ENCODE data around the gene TMEM141. TPM values are rescaled to one million over a fixed set of nuclear protein-coding genes. Genes with fewer than 3 reads are reported as not detected.

TMEM141 gene
- total and polyA plus RNA-seq, 8 donors: 29.2 to 104 (median 39.5) TPM

- no peak for FAIRE-seq
- no peaks in the 10 kb centered on the region for H3K27me3 ChIP-seq
These were observed 46.4 kb upstream of the TMEM141 start for GRCh38 chr9:136744773-136745172.

GRCh38 chr9:136745389-136746154 is 45.6 kb upstream of the TMEM141 start:
- WGBS, 2 donors: 89% methylated on average over 23 of the region's 23 CpGs
- H3K27ac ChIP-seq: no peak overlapping the region
- no peak overlapping the region for H3K4me3 ChIP-seq
- peaks cover 12 to 24% (median 17%) of the 10 kb centered on the region in 3 donors for H3K4me1 ChIP-seq
- H3K36me3 ChIP-seq: no peaks in the 10 kb centered on the region
- TF ChIP-seq CTCF (IDR thresholded peaks at IDR 0.05): no peak
- no peak for ATAC-seq
- no peaks in the 10 kb centered on the region for H3K27me3 ChIP-seq
- DNase-seq: peak in 1 of 6 donors; percentile 59
- intact Hi-C loops (cut with DNase I): no loop called here
- H3K9me3 ChIP-seq: no peaks in the 10 kb centered on the region
- FAIRE-seq: no peak

More at GRCh38 chr9:136744773-136745172, 46.4 kb upstream of the TMEM141 start:
- Histone ChIP-seq H3K36me3 (no peaks in the 10 kb centered on the region), H3K4me3 (no peak overlapping the region), H3K4me1 (peaks cover 12 to 24% (median 17%) of the 10 kb centered on the region in 3 donors), H3K9me3 (no peaks in the 10 kb centered on the region), H3K27ac (no peak overlapping the region)
- TF ChIP-seq CTCF (IDR thresholded peaks at IDR 0.05): no peak
- peak in 1 of 6 donors; percentile 48 for DNase-seq
- ATAC-seq: no peak
- intact Hi-C loops (cut with DNase I): no loop called here
- 92 to 93% methylated on average over 15 to 18 of the region's 18 CpGs for WGBS, 2 donors

GRCh38 chr9:136746155-136746490 is 45.0 kb upstream of the TMEM141 start:
- ATAC-seq (no peak), DNase-seq (no peak), FAIRE-seq (no peak)
- no peak for TF ChIP-seq CTCF (IDR thresholded peaks at IDR 0.05)
- Histone ChIP-seq H3K4me3 (no peak overlapping the region), H3K27me3 (no peaks in the 10 kb centered on the region), H3K27ac (no peak overlapping the region), H3K4me1 (peaks cover 12 to 24% (median 14%) of the 10 kb centered on the region in 3 donors), H3K36me3 (no peaks in the 10 kb centered on the region), H3K9me3 (no peaks in the 10 kb centered on the region)
- intact Hi-C loops (cut with DNase I): no loop called here
- whole genome bisulfite sequencing, 2 donors: 78 to 87% methylated on average over 22 of the region's 22 CpGs

GRCh38 chr9:136746621-136747020 is 44.5 kb upstream of the TMEM141 start:
- Histone ChIP-seq H3K9me3 (no peaks in the 10 kb centered on the region), H3K36me3 (no peaks in the 10 kb centered on the region), H3K27ac (no peak overlapping the region), H3K4me1 (peaks cover 11 to 24% (median 12%) of the 10 kb centered on the region in 3 donors), H3K4me3 (no peak overlapping the region), H3K27me3 (no peaks in the 10 kb centered on the region)
- intact Hi-C loops (cut with DNase I): no loop called here
- 90 to 93% methylated on average over 18 of the region's 18 CpGs for WGBS, 2 donors
- FAIRE-seq (no peak), ATAC-seq (no peak), DNase-seq (peak in 1 of 6 donors; percentile 80)
- TF ChIP-seq CTCF (IDR thresholded peaks at IDR 0.05): no peak

Measured in pancreas (tissue), 10 donors.